Suprapubic skin (tissue), 4 donors: ENCODE results near the gene MAML2.

Source experiments
- EP300 ChIP-seq: sonication (generic); formaldehyde crosslinking; IDR thresholded peaks from one replicate; pipeline ENCODE4 v1.6.1; 2017; ENCODE audit warnings: antibody characterized with exemption
- POLR2A ChIP-seq, 2 donors: fragments of 450-650 bp; IDR thresholded peaks; one replicate each; pipeline ENCODE4 v1.6.1; 2017; ENCODE audit warnings: antibody characterized with exemption in 2 of 2, mild to moderate bottlenecking in 2 of 2, moderate library complexity in 2 of 2
- POLR2AphosphoS5 ChIP-seq, 3 donors: sonication (generic); formaldehyde crosslinking; IDR thresholded peaks; one replicate each; pipeline ENCODE4 v1.6.1; 2017; ENCODE audit warnings: antibody characterized with exemption in 3 of 3

DNA sequence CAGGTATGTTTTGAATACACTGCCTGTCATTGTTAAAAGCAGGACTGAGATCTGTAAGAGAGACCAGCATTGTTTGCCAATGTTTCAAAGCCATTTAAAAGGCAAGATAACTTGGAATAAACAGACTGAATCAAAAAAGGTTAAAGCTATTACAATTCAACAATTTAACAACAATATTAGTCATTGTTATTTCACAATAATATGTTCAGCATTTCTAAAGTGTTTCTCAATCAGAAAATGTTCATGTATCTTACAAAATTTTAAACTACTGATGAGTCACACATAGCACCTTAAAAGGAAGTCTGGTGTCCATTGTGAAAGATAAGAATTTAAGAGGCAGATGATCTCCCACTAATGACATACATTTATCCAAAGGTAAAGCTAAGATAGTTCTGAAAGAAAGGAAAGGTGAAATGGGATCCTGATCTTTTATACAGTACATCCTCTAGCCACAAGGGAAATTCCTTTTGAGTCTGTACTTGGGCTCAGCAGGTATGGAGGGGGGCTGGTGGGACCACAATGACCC, 79.7 kb downstream of the MAML2 start:
- no peak for TF ChIP-seq POLR2AphosphoS5 (IDR thresholded peaks at IDR 0.05)
- TF ChIP-seq POLR2A (IDR thresholded peaks at IDR 0.05): no peak
- no peak for TF ChIP-seq EP300
